KBM-7 (cell line): ENCODE results near the gene ARGLU1.

ENCODE experiments used
- DNase-seq: peaks from one replicate; pipeline ENCODE4 v3.0.0-alpha.2; 2015
- in situ Hi-C: fragments of 300-500 bp; cut with MboI; formaldehyde crosslinking; loops from 2 replicates; pipeline ENCODE4 v1.14.3; 2020; ENCODE audit warnings: low sequenced_read_pairs, low pct_unique_long_range_greater_than_20kb, mixed read lengths

ARGLU1 gene

GRCh38 chr13:106492588-106493475 is 75.1 kb downstream of the ARGLU1 start:
- DNase-seq = no peak
- in situ Hi-C loops = no loop called here

- in situ Hi-C loops = no loop called here
- no peak for DNase-seq
Observed at GRCh38 chr13:106491928-106492587, 75.9 kb downstream of the ARGLU1 start.
